AG04449 (cell line): ENCODE data around the gene PDZRN4.
"Not testable (repeated sequence)": the region's sequence is repeated elsewhere in the genome, so short reads cannot be mapped to it uniquely, and the experiment has no call there.

ENCODE experiments used
- CTCF ChIA-PET: fragments of 350-600 bp; formaldehyde crosslinking; extraction: SDS; loops from one replicate; lab custom pipeline; 2021; ENCODE audit warnings: antibody characterized with exemption; lab: Yijun Ruan, JAX
- POLR2A ChIA-PET: fragments of 400-600, 350-600 bp; formaldehyde crosslinking; extraction: SDS; loops from one replicate; lab custom pipeline; 2020; ENCODE audit warnings: antibody characterized with exemption, inconsistent platforms; lab: Yijun Ruan, JAX
- DNase-seq: peaks from one replicate; pipeline ENCODE4 v3.0.0-alpha.2; 2010; ENCODE audit warnings: low read depth, low spot score
- H3K4me3 ChIP-seq: 2 replicates; pipeline ENCODE4 v1.5.1; 2011; ENCODE audit warnings: low read depth, mild to moderate bottlenecking, control low read depth, low read length
- CTCF ChIP-seq: IDR thresholded peaks from one replicate; pipeline ENCODE4 v1.5.1; 2011; ENCODE audit warnings: mild to moderate bottlenecking, moderate library complexity, low read length, control low read depth, inconsistent platforms; ENCODE audit not compliant: insufficient read depth; ENCODE audit errors: missing control alignments

The PDZRN4 gene

GRCh38 chr12:41234692-41235091 is 46.6 kb downstream of the PDZRN4 start:
- no peak for TF ChIP-seq CTCF
- CTCF ChIA-PET, result no interaction called here
- POLR2A ChIA-PET, result no interaction called here
- H3K4me3 ChIP-seq, result no peak overlapping the region
- no peak for DNase-seq

DNA sequence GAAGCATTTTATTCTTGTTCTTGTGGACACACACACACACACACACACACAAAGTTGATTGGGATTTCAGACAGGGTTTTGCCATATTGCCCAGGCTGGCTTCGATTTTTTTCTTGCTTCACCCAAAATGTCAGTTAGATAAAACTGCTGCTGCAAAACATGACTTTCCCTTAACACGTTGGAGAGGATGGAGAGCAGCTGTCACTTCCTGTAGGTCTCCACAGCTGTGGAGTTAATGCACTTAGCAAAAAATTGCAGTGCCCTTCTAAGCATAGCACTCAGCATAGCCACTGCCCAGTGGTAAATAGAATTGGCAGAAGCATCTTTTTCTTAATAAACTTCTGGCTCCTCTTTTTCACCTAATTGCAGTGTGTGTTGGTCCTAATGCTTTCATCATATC is 54.5 kb downstream of the PDZRN4 start:
- H3K4me3 ChIP-seq, result no peak overlapping the region
- POLR2A ChIA-PET, result no interaction called here
- CTCF ChIA-PET, result no interaction called here
- TF ChIP-seq CTCF, result no peak
- DNase-seq, result no peak

- no peak overlapping the region for H3K4me3 ChIP-seq
- CTCF ChIA-PET, result no interaction called here
Observed at GRCh38 chr12:41248391-41248790, 60.3 kb downstream of the PDZRN4 start.

GRCh38 chr12:41250748-41251147 is 62.6 kb downstream of the PDZRN4 start:
- CTCF ChIA-PET, result no interaction called here

More at GRCh38 chr12:41248391-41248790, 60.3 kb downstream of the PDZRN4 start:
- POLR2A ChIA-PET, result no interaction called here
- DNase-seq, result no peak
- TF ChIP-seq CTCF, result no peak

DNA sequence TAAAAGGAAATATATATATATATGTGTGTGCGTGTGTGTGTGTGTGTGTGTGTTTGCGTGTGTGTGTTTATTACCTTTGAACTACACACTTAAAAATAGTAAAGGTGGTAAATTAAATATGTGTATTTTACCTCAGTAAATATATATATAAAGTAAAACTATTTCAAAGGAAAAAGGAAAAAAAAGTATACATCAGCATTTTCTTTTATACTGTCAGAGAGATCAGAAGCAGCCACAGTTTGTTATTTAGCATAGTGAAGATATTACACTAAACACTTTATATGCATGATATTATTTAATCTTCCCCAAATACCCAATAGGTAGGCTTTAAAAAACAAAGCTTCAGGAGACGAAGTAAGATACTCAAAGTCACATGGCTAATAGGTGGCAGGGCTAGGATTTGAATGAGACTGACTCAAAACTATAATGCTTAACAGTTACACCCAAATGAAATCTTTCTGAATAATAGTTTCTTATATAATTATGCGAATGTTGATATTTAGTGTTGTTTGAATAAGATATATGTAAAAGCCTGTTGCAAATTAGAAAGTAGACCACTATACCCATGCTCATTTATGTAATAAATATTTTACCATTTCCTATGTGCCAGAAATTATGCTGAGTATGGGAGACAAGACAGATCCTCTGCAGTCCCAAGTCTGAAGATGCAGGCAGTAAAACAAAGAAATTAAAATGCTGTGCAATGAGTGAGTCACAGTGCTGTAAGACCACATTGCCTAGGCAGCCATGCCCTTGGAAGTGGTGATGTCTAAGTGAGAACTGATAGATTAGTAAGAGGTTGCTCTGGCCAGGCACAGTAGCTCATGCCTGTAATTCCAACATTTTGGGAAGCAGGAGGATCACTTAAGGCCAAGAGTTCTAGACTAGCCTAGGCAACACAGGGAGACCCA is 66.1 kb downstream of the PDZRN4 start:
- ChIA-PET CTCF (no interaction called here), POLR2A (no interaction called here)
- no peak for TF ChIP-seq CTCF
- no peak for DNase-seq
- H3K4me3 ChIP-seq, result no peak overlapping the region

More at GRCh38 chr12:41250748-41251147, 62.6 kb downstream of the PDZRN4 start:
- TF ChIP-seq CTCF, result no peak
- no peak overlapping the region for H3K4me3 ChIP-seq
- no peak for DNase-seq
- POLR2A ChIA-PET, result no interaction called here

- CTCF ChIA-PET, result interaction anchor here (3.9 kb wide), 1 partner anchor 13 kb away, joined by 27 read pairs; no protein-coding TSS in a partner anchor
- H3K4me3 ChIP-seq, DNase-seq, POLR2A ChIA-PET: not testable (repeated sequence)
Observed at GRCh38 chr12:41263196-41263595, 75.1 kb downstream of the PDZRN4 start.
